ENCODE results near the gene ENTPD7.
A peak's percentile ranks its signal among the peaks of the same experiment; 100 is the strongest.
"Not testable (repeated sequence)": the region's sequence is repeated elsewhere in the genome, so short reads cannot be mapped to it uniquely, and the experiment has no call there.

The ENTPD7 gene

GRCh38 chr10:99621454-99622251 is 37.7 kb upstream of the ENTPD7 start:
- H3K4me1 ChIP-seq (ENCODE audit: control insufficient read depth, insufficient read depth, low read length) = peaks cover 35% of the 10 kb centered on the region
- DNase-seq (ENCODE audit: low read depth) = peak; percentile 85
- peak overlapping the region; percentile 93 for H3K9ac ChIP-seq (ENCODE audit: low read length)

GRCh38 chr10:99623919-99624318 is 35.4 kb upstream of the ENTPD7 start:
- Histone ChIP-seq H3K4me1 (ENCODE audit: control insufficient read depth, insufficient read depth, low read length) (peaks cover 12% of the 10 kb centered on the region), H3K9ac (ENCODE audit: low read length) (no peak overlapping the region), H3K27me3 (replicated peaks; ENCODE audit: control insufficient read depth, insufficient read depth, low read length) (no peaks in the 10 kb centered on the region), H3K4me3 (ENCODE audit: low read length) (no peak overlapping the region), H3K36me3 (ENCODE audit: control insufficient read depth, insufficient read depth, low read length, severe bottlenecking) (no peaks in the 10 kb centered on the region), H3K9me3 (ENCODE audit: control insufficient read depth, low read length) (no peaks in the 10 kb centered on the region)
- no peak for DNase-seq (ENCODE audit: low read depth)

More at GRCh38 chr10:99621454-99622251, 37.7 kb upstream of the ENTPD7 start:
- no peaks in the 10 kb centered on the region for H3K36me3 ChIP-seq (ENCODE audit: control insufficient read depth, insufficient read depth, low read length, severe bottlenecking)
- H3K27me3 ChIP-seq (replicated peaks; ENCODE audit: control insufficient read depth, insufficient read depth, low read length) = no peaks in the 10 kb centered on the region
- H3K9me3 ChIP-seq (ENCODE audit: control insufficient read depth, low read length) = no peaks in the 10 kb centered on the region
- peak overlapping the region; percentile 99 for H3K4me3 ChIP-seq (ENCODE audit: low read length)

- not testable (repeated sequence) for DNase-seq (ENCODE audit: low read depth); H3K9me3 ChIP-seq (ENCODE audit: control insufficient read depth, low read length); H3K4me3 ChIP-seq (ENCODE audit: low read length); H3K9ac ChIP-seq (ENCODE audit: low read length); H3K36me3 ChIP-seq (ENCODE audit: control insufficient read depth, insufficient read depth, low read length, severe bottlenecking); H3K4me1 ChIP-seq (ENCODE audit: control insufficient read depth, insufficient read depth, low read length); H3K27me3 ChIP-seq (replicated peaks; ENCODE audit: control insufficient read depth, insufficient read depth, low read length)
Observed at GRCh38 chr10:99625124-99625523, 34.2 kb upstream of the ENTPD7 start.

- DNase-seq (ENCODE audit: low read depth) = no peak
- Histone ChIP-seq H3K9ac (ENCODE audit: low read length) (no peak overlapping the region), H3K4me1 (ENCODE audit: control insufficient read depth, insufficient read depth, low read length) (peaks cover 12% of the 10 kb centered on the region), H3K27me3 (replicated peaks; ENCODE audit: control insufficient read depth, insufficient read depth, low read length) (no peaks in the 10 kb centered on the region), H3K9me3 (ENCODE audit: control insufficient read depth, low read length) (no peaks in the 10 kb centered on the region), H3K4me3 (ENCODE audit: low read length) (no peak overlapping the region), H3K36me3 (ENCODE audit: control insufficient read depth, insufficient read depth, low read length, severe bottlenecking) (no peaks in the 10 kb centered on the region)
Observed at GRCh38 chr10:99628923-99629624, 30.2 kb upstream of the ENTPD7 start.

- DNase-seq (ENCODE audit: low read depth) = no peak
- no peaks in the 10 kb centered on the region for H3K27me3 ChIP-seq (replicated peaks; ENCODE audit: control insufficient read depth, insufficient read depth, low read length)
- H3K9ac ChIP-seq (ENCODE audit: low read length) = no peak overlapping the region
- peaks cover 12% of the 10 kb centered on the region for H3K4me1 ChIP-seq (ENCODE audit: control insufficient read depth, insufficient read depth, low read length)
- no peaks in the 10 kb centered on the region for H3K9me3 ChIP-seq (ENCODE audit: control insufficient read depth, low read length)
- H3K36me3 ChIP-seq (ENCODE audit: control insufficient read depth, insufficient read depth, low read length, severe bottlenecking) = no peaks in the 10 kb centered on the region
- no peak overlapping the region for H3K4me3 ChIP-seq (ENCODE audit: low read length)
Observed at GRCh38 chr10:99629625-99629978, 29.7 kb upstream of the ENTPD7 start.

- no peaks in the 10 kb centered on the region for H3K9me3 ChIP-seq (ENCODE audit: control insufficient read depth, low read length)
- H3K27me3 ChIP-seq (replicated peaks; ENCODE audit: control insufficient read depth, insufficient read depth, low read length) = no peaks in the 10 kb centered on the region
- H3K36me3 ChIP-seq (ENCODE audit: control insufficient read depth, insufficient read depth, low read length, severe bottlenecking) = no peaks in the 10 kb centered on the region
- DNase-seq (ENCODE audit: low read depth) = peak; percentile 78
- peak overlapping the region; percentile 32 for H3K4me3 ChIP-seq (ENCODE audit: low read length)
- H3K4me1 ChIP-seq (ENCODE audit: control insufficient read depth, insufficient read depth, low read length) = peaks cover 12% of the 10 kb centered on the region
- peak overlapping the region; percentile 62 for H3K9ac ChIP-seq (ENCODE audit: low read length)
Observed at GRCh38 chr10:99630433-99630832, 28.9 kb upstream of the ENTPD7 start.

GRCh38 chr10:99630991-99631390 is 28.3 kb upstream of the ENTPD7 start:
- H3K9me3 ChIP-seq (ENCODE audit: control insufficient read depth, low read length) = no peaks in the 10 kb centered on the region
- no peaks in the 10 kb centered on the region for H3K27me3 ChIP-seq (replicated peaks; ENCODE audit: control insufficient read depth, insufficient read depth, low read length)
- H3K4me3 ChIP-seq (ENCODE audit: low read length) = peak overlapping the region; percentile 32
- no peaks in the 10 kb centered on the region for H3K36me3 ChIP-seq (ENCODE audit: control insufficient read depth, insufficient read depth, low read length, severe bottlenecking)
- H3K9ac ChIP-seq (ENCODE audit: low read length) = peak overlapping the region; percentile 62
- peaks cover 12% of the 10 kb centered on the region for H3K4me1 ChIP-seq (ENCODE audit: control insufficient read depth, insufficient read depth, low read length)
- peak; percentile 24 for DNase-seq (ENCODE audit: low read depth)

- no peak overlapping the region for H3K9ac ChIP-seq (ENCODE audit: low read length)
- H3K36me3 ChIP-seq (ENCODE audit: control insufficient read depth, insufficient read depth, low read length, severe bottlenecking) = no peaks in the 10 kb centered on the region
- H3K4me1 ChIP-seq (ENCODE audit: control insufficient read depth, insufficient read depth, low read length) = peaks cover 12% of the 10 kb centered on the region
- DNase-seq (ENCODE audit: low read depth) = peak; percentile 37
- no peak overlapping the region for H3K4me3 ChIP-seq (ENCODE audit: low read length)
- no peaks in the 10 kb centered on the region for H3K27me3 ChIP-seq (replicated peaks; ENCODE audit: control insufficient read depth, insufficient read depth, low read length)
- no peaks in the 10 kb centered on the region for H3K9me3 ChIP-seq (ENCODE audit: control insufficient read depth, low read length)
Observed at GRCh38 chr10:99631496-99631895, 27.8 kb upstream of the ENTPD7 start.

GRCh38 chr10:99633832-99634231 is 25.5 kb upstream of the ENTPD7 start:
- H3K36me3 ChIP-seq (ENCODE audit: control insufficient read depth, insufficient read depth, low read length, severe bottlenecking) = no peaks in the 10 kb centered on the region
- peaks cover 12% of the 10 kb centered on the region for H3K4me1 ChIP-seq (ENCODE audit: control insufficient read depth, insufficient read depth, low read length)
- H3K9me3 ChIP-seq (ENCODE audit: control insufficient read depth, low read length) = no peaks in the 10 kb centered on the region
- no peaks in the 10 kb centered on the region for H3K27me3 ChIP-seq (replicated peaks; ENCODE audit: control insufficient read depth, insufficient read depth, low read length)
- no peak overlapping the region for H3K9ac ChIP-seq (ENCODE audit: low read length)
- no peak for DNase-seq (ENCODE audit: low read depth)
- H3K4me3 ChIP-seq (ENCODE audit: low read length) = no peak overlapping the region

- H3K4me1 ChIP-seq (ENCODE audit: control insufficient read depth, insufficient read depth, low read length) = no peaks in the 10 kb centered on the region
- no peak for DNase-seq (ENCODE audit: low read depth)
- no peak overlapping the region for H3K4me3 ChIP-seq (ENCODE audit: low read length)
- no peaks in the 10 kb centered on the region for H3K36me3 ChIP-seq (ENCODE audit: control insufficient read depth, insufficient read depth, low read length, severe bottlenecking)
- no peak overlapping the region for H3K9ac ChIP-seq (ENCODE audit: low read length)
- peaks cover 5% of the 10 kb centered on the region for H3K9me3 ChIP-seq (ENCODE audit: control insufficient read depth, low read length)
- H3K27me3 ChIP-seq (replicated peaks; ENCODE audit: control insufficient read depth, insufficient read depth, low read length) = no peaks in the 10 kb centered on the region
Observed at GRCh38 chr10:99647601-99648151, 11.6 kb upstream of the ENTPD7 start.

- H3K4me3 ChIP-seq (ENCODE audit: low read length) = no peak overlapping the region
- H3K4me1 ChIP-seq (ENCODE audit: control insufficient read depth, insufficient read depth, low read length) = no peaks in the 10 kb centered on the region
- H3K36me3 ChIP-seq (ENCODE audit: control insufficient read depth, insufficient read depth, low read length, severe bottlenecking) = no peaks in the 10 kb centered on the region
- no peaks in the 10 kb centered on the region for H3K27me3 ChIP-seq (replicated peaks; ENCODE audit: control insufficient read depth, insufficient read depth, low read length)
- no peak overlapping the region for H3K9ac ChIP-seq (ENCODE audit: low read length)
- DNase-seq (ENCODE audit: low read depth) = no peak
- H3K9me3 ChIP-seq (ENCODE audit: control insufficient read depth, low read length) = peaks cover 5% of the 10 kb centered on the region
Observed at GRCh38 chr10:99648717-99649116, 10.6 kb upstream of the ENTPD7 start.

Measured in adipocyte (in vitro differentiated cells).